ENCODE results near the gene PSEN1.

The PSEN1 gene

DNA sequence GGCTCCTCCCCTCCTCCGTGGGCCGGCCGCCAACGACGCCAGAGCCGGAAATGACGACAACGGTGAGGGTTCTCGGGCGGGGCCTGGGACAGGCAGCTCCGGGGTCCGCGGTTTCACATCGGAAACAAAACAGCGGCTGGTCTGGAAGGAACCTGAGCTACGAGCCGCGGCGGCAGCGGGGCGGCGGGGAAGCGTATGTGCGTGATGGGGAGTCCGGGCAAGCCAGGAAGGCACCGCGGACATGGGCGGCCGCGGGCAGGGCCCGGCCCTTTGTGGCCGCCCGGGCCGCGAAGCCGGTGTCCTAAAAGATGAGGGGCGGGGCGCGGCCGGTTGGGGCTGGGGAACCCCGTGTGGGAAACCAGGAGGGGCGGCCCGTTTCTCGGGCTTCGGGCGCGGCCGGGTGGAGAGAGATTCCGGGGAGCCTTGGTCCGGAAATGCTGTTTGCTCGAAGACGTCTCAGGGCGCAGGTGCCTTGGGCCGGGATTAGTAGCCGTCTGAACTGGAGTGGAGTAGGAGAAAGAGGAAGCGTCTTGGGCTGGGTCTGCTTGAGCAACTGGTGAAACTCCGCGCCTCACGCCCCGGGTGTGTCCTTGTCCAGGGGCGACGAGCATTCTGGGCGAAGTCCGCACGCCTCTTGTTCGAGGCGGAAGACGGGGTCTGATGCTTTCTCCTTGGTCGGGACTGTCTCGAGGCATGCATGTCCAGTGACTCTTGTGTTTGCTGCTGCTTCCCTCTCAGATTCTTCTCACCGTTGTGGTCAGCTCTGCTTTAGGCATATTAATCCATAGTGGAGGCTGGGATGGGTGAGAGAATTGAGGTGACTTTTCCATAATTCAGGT, at the start of gene PSEN1:
PSEN1 (plus strand) TSS at position 121 of the 839 bp plus-strand sequence. CDS start 11,513 bp downstream, outside the sequence.
- DNase-seq (ENCODE audit: low read depth, low spot score): peak; percentile 96

DNA sequence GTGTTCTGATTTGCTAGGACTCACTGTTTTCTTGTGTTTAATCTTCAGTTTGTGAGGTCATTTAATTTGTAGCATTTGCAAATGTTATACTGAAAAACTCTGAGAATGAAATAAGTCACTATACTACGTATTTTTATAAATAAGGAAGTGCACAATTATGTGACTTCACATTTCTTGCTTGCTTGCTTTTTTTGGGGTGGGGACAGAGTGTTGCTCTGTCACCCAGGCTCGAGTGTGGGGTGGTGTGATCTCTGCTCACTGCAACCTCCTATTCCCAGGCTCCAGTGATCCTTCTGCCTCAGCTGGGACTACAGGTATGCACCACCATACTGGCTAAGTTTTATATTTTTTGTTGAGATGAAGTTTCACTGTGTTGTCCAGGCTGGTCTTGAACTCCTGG, 45.3 kb upstream of the PSEN1 start:
- no peak for DNase-seq (ENCODE audit: low read depth, low spot score)

- no peak for DNase-seq (ENCODE audit: low read depth, low spot score)
These were observed 38.9 kb upstream of the PSEN1 start for GRCh38 chr14:73097421-73097820.

DNA sequence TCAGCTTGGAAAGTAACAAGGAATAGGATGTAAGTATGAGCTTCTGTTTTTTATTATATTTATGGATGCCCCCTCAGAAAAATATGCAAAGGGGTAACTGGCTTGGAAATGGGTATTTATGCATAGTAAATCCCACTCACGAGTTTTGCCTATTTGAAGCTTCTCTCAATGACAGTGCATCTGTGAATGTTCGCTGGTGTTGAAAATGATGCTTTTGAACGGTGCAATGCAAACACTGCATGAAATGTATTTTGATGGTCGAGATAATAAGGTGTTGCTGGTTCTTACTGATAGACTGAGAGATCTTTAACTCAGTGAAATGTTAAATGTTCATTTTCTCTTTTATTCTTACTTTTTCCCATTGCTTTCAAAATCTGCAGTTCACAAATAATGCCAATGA, 36.0 kb upstream of the PSEN1 start:
- DNase-seq (ENCODE audit: low read depth, low spot score): no peak

GRCh38 chr14:73102806-73103497, 33.4 kb upstream of the PSEN1 start:
- no peak for DNase-seq (ENCODE audit: low read depth, low spot score)

DNA sequence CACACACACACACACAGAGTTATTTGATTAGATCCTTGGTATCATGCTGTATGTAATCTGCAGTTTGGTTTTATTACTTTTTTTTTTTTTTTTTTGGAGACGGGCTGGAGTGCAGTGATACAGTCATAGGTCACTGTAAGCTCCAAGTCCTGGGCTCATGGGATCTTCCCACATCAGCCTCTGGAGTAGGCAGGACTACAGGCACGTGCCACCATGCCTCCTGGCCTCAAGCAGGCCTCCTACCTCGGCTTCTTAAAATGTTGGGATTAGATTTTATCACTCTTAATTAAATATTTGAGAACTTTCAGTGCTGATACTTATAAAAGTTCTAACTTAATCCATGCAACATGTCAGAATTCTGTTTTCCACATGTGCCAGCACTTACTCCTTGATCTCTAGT, 31.3 kb upstream of the PSEN1 start:
- no peak for DNase-seq (ENCODE audit: low read depth, low spot score)

GRCh38 chr14:73105727-73106126, 30.6 kb upstream of the PSEN1 start:
- DNase-seq (ENCODE audit: low read depth, low spot score): no peak

GRCh38 chr14:73116079-73116665, 20.1 kb upstream of the PSEN1 start:
- no peak for DNase-seq (ENCODE audit: low read depth, low spot score)

- peak; percentile 29 for DNase-seq (ENCODE audit: low read depth, low spot score)
These were observed 12.0 kb upstream of the PSEN1 start for GRCh38 chr14:73124180-73124894.

DNA sequence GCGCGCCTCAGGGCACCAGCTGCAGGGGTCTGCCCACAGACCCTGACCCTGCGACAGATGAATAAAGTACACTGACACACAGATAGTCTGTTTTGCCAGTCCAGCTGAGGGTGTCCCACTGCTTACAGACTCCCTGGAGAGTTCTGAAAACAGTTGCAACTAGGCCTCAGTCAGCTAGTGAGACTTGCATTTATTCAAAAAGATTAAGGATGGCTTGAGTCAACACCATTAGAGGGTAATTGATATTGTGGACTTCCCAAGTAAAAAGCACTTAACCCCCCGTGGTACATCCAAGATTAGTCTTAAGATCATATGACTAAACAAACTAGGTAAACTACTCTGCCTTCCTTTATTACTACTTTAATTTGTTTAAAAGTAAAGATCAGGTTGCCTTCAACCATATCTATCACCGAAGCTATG, 11.1 kb upstream of the PSEN1 start:
- peak; percentile 47 for DNase-seq (ENCODE audit: low read depth, low spot score)

DNA sequence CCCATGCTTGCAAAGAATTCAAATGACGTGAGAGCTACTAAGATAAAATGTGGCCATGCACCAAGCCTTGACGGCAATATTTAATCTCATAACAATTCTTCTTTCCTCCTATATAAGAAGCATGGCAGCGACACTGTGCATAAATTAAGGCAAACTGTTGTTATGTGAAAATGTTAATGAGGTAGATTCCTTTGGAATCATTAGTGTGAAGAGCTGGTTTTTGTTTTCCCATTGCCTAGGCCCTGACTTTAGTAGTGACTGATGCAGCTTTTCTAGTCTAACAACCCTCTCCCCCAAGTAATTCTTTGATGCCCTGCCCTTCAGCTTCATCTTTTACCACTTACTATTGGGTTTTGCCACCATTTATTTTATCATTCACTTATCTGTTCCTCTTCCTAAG, 10.6 kb upstream of the PSEN1 start:
- DNase-seq (ENCODE audit: low read depth, low spot score): peak; percentile 28

DNA sequence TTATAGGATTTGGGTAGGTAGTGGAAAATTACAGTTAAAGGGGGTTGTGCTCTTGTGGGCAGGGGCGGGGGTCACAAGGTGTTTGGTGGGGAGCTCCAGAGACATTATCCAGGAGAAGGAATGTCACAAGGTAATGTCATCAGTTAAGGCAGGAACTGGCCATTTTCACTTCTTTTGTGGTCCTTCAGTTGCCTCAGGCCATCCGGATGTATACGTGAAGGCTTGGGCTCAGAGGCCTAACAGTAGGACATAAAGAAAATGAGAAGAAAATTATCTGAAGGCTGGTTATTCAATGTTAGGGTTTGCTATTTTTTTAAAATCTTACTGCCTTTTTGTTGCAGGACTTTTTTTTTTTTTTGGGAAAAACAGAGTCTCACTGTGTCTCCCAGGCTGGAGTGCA, 2.5 kb upstream of the PSEN1 start:
- DNase-seq (ENCODE audit: low read depth, low spot score): peak; percentile 36

GRCh38 chr14:73136085-73136386, 271 bp upstream of the PSEN1 start:
- DNase-seq (ENCODE audit: low read depth, low spot score): no peak

DNA sequence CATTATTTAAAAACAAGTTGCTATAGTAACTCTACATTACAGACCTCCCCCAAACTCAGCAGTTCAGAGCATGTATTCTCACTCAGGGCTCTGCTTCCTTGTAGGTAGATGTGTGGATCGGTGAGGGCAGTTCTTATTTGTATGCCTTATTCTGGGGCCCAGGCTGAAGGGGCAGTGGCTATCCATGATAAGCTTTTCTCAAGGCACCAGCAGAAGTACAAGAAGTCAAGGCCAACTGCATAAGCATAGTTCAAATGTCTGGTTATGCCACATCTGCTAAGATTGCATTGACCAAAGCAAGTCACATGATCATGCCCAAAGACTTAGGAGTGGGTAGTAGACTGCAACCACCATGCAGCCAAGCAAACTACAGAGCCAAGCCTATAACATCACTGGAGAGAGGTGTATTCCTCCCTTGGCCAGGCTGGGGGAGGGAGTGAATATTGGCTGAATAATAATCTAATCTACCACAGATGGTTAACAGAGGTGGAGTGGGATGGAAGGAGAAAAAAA, 4.6 kb downstream of the PSEN1 start:
- DNase-seq (ENCODE audit: low read depth, low spot score): no peak

DNA sequence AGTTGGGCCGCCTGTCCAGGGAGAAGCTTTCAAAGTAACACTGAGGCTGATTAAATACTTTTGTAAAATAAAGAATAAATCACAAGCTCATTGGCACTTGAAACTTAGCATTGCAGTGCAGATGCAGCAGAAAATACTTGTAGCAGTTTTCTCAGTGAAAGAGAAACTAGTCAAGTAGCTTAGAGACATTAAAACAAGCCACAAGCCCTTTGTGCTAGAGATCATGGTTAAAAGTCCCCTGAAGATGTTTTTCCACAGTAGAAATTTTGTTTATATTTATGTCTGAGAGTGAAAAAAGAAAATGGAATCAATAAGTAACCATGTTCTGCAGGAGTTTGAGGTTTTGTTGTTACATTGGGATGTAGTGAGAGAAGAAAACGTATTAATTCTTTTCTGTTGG, 5.9 kb downstream of the PSEN1 start:
- DNase-seq (ENCODE audit: low read depth, low spot score): no peak

GRCh38 chr14:73143003-73143402, 6.7 kb downstream of the PSEN1 start:
- DNase-seq (ENCODE audit: low read depth, low spot score): no peak

DNA sequence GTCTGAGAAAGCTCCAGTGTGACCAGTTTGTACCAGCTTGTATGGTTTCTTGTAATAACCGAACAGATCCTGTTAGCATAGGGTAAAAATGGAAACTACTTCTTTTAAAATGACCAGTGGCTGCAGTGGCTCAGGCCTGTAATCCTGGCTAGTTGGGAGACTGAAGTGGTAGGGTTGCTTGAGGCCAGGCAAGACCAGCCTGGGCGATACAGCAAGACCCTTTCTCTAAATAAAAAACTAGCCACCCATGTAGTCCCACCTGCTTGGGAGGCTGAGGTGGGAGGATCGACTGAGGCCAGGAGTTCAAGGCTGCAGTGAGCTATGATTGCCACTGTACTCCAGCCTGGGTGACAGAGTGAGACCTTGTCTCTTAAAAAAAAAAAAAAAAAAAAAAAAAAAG, 7.3 kb downstream of the PSEN1 start:
- DNase-seq (ENCODE audit: low read depth, low spot score): no peak

DNA sequence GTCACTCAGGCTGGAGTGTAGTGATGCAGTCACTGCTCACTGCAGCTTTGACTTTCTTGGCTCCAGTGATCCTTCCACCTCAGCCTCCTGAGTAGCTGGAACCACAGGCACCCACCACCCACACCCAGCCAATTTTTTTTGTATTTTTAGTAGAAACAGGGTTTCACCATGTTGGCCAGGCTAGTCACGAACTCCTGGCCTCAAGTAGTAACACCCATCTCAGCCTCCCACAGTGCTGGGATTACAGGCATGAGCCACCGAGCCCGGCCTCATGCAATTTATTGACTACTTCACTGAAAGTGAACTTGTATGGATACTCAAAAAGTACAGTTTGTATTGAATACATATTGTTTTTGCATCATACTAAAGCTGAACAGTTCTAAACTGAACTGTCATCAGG, 9.1 kb downstream of the PSEN1 start:
- DNase-seq (ENCODE audit: low read depth, low spot score): no peak

DNA sequence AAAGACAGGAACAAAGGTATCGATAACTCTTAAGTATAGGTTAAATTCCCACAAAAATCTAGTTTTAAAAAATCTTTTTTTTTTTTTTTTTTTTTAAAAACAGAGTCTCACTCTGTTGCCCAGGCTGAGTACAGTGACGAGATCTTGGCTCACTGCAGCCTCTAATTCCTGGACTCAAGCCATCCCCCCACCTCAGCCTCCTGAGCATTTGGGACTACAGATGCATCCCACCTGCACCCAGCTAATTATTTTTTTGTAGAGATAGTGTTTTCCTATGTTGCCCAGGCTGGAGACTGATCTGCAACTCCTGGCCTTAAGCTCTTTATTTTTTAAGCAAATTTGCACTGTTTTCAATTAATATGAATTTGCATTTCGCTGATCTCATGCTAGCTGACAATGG, 9.8 kb downstream of the PSEN1 start:
- no peak for DNase-seq (ENCODE audit: low read depth, low spot score)

DNA sequence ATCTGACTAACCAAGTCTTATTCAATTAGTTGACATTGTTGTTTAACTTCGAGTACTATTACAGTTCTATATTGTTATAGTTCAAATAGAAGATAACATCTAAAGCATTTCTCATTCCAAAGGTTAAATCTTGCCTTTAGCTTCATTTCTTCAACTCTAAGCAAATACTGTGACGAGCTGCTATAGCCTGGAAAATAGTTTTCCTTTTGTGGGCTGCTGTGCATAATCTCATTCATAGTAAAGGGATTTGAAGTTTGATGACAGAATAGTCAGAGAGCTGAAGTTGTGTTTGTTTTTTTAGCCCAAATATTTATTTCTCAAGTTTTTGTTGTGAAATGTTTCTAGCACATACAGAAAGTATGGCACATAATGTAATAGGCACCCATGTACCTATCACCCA, 13.4 kb downstream of the PSEN1 start:
- DNase-seq (ENCODE audit: low read depth, low spot score): no peak

DNA sequence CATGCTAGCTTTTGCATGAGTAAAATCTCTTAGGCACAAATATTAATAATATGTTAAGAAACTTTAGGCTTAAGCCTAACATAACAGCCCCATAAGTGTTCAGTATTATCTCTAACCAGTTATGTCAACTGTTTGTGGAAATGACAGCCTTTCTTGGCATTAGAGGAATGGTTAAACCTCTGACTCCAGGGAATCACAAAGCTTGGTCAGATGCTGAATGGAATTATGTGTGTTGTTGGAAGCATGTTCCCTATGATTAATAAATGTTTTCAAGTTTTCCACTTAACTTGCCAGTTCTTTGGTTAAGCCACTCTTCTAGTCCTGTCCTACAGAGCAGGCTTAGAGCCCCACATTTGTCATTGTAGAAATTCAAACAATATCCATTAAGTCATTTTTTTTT, 17.0 kb downstream of the PSEN1 start:
- no peak for DNase-seq (ENCODE audit: low read depth, low spot score)

DNA sequence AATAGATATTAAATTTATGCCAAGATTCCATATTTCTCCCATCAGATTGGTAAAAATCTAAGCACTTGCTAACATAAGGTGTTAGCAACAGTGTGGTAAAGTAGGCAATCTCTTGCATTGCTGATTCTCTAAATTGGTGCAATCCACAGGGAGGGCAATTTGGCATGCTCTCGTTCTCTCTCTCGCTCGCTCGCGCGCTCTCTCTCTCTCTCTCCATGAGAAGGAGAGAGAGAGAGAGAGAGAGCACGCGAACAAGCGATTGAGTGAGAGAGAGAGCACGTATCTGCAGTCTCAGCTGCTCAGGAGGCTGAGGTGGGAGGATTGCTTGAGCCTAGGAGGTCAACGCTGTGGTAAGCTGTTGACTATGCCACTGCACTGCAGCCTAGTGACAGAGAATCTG, 25.9 kb downstream of the PSEN1 start:
- no peak for DNase-seq (ENCODE audit: low read depth, low spot score)

All from ELF-1 (cell line).